NCI-H2227 (cell line): ENCODE data around the gene TMEM198.

Source experiments
- DNase-seq: peaks from one replicate; lab custom pipeline; 2025; ENCODE audit not compliant: unreplicated experiment; lab: John Stamatoyannopoulos, UW

TMEM198 gene

DNA sequence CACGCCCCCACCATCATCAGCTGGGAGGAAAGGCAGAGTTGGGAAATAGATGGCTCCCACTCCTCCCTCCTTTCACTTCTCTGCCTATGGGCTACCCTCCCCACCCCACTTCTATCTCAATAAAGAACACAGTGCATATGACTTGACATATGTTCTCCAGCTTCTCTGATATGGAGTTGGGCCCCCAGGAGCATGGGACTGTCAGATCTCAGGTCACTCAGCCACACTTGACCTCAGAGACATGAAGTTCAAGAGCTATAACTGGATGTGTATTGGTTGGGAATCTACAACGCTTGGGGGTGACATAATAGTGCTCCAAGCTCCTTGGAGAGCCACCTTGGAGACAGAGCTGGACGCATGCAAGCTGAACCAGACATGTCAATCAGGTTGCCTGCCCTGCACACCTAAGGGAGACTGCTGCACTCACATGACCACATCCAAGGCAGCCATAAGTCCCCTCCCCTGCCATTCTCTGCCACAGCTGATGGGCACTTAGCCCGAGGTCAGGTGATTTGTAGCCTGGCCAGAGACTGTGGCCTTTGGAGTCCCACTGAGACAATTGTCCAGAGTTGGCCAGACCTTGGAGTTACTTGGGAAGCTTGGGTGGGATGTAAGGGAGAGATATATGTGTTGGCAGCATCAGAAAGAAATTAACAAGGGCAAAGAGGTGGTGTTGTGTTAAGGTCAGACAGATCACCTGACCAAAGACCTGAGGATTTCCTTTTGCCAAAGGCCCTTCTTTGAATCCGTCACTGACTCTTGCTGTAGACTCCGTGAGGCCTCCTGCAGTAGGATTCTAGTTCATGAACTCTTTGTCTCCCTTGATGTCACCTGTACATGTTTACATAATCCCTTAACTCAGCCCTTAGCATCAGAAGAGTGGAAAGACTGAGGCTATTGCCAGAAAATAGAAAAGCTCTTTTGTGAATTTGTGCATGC, 32.0 kb downstream of the TMEM198 start:
- no peak for DNase-seq

DNA sequence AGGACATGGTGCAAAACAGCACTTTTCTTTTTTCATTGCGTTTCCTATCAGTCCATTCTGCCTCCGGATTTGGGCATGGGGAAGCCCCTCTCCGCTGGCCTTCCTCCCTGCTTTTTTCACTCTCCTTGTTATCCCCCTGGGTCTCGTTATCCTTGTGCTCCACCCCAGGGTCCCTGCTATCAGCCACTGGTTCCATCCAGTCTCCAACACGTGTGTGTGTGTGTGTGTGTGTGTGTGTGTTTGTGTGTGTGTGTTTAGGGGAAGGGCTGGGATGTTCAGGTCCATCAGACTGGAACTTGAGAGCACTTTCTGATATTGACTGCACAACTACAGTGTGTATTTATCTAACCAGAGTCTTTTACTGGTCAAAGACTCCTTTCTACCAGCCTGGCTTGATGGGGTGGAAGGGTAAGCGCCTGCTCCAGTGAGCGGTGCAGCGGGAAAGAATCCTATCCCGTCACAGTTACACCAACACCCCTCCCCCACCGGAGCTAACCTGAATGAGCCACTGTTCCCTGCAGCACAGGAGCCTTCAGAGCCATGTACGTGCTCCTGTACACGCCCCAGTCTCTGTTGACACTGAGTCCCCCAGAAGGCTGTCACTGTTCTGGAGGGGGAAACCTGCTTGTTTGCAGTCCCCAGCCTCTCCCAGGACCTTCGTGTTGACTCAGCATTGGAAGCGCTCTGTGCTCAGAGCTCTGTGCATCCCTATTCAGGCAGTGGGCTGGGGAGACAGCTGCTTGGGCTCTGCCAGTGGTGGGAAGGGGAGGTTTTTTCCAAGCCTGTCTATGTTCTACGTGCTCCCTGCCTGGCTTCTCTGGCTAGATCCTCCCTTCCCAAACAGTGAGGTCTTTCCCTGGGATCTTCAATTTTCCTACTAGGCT, 32.9 kb downstream of the TMEM198 start:
- peak; percentile 84 for DNase-seq

- DNase-seq: no peak
These were observed 35.2 kb downstream of the TMEM198 start for GRCh38 chr2:219578811-219579613.

DNA sequence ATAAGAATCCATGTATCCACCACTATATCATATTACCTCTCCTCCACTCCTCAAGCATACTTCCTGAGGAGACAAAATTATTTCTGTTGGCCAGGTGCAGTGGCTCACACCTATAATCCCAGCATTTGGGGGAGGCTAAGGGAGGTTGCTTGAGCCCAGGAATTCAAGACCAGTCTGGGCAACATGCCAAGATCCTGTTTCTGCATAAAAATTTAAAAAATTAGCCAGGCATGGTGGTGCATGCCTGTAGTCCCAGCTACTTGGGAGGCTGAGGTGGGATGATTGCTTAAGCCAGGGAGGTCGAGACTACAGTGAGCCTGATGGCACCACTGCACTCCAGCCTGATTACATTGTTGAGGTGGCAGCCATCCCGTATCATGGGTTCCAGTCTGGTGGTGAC, 37.5 kb downstream of the TMEM198 start:
- no peak for DNase-seq

DNA sequence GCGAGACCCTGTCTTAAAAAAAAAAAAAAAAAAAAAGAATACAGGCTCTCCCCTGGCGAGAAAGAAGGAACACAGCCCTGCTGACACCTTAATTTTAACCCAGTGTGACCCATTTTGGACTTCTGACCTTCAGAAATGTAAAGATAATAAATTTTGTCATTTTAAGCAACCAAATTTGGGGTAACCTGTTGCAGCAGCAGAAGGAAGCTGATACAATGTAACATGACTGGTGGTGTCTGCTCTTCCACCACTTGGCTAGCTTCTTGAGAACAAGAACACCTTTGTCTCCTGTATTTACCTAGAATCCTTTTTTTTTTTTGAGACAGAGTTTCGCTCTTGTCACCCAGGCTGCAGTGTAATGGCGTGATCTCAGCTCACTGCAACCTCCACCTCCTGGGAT, 47.3 kb downstream of the TMEM198 start:
- DNase-seq: no peak

DNA sequence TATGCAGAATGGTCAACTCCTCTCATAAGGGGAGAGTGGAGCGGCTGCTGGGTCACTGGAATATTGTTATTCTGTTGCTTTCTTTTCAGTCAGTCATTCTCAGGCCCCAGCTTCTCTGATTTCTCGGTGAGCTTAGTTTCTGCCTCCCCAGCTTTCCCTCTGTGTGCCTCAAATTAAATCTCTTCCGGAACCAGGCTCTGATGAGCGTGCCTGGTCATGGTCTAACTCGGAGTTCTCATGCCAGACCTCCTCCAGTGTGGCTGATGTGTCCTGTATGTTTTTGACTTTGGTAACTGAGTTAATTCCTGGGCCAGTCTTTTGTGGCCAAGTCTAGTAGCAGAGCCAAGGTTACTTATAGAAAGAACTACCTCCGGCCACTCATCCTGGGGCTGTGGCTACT, 48.9 kb downstream of the TMEM198 start:
- no peak for DNase-seq

DNA sequence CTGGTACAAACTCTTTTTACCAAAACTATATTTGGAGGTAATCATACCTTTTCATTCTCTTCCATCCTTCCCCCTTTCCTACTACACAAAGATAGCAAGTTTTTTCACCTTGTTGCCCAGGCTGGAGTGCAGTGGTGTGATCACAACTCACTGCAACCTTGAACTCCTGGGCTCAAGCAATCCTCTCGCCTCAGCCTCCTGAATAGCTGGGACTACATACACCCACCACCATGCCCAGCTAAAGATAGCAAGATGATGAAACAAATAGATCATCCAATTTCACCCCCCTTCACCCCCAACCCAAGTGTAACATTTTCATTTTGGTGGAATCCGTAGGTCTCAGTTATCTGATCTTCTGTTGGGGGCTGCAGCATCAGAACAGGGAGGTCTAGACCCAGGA, 49.3 kb downstream of the TMEM198 start:
- DNase-seq: no peak

DNA sequence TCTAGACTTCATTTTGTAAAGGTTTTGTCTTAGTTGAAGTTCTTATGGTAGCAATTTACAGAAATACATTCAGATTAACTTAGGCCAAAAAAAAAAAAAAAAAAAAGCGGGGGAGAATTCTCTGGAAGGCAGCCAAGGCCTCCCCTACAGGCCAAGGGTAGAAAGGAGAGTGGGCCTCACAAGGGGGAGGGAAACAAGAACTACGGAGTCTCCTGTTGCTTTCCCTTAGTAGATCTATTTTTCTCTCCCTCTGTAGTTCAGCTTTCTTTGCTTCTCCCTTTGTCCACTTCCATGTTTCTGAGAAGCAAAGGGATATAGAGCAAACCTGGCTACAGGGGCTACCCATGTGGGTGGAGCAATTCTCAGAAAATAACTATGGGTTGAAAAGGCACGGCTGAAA, 51.4 kb downstream of the TMEM198 start:
- peak; percentile 70 for DNase-seq

DNA sequence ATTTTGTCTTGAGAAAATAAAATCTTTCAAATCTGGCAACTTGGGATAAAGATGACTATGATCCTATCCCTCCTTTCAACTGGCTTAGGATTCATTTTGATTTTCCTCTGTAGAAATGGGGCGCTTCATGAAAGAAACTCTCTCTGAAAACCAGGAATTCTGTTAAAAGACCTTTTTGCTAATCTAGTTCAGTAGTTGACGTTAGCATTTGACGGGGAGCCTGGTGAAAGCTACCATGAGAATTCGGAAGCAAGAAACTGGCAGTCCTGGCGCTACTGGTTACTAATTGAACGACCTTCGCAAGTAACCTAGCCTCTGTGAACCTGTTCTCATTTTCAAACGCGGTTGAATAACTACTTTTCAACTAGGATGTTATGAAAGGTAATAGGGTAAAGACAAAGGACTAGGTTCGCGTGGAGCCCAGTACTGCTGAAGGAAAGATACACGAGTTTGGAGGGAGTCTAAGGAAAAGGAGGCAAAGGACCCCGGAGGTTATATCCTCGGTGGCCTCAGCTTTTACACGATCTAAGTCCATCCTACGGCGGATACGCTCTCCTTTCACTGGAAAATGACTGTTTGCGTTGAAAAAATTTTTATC, 53.2 kb downstream of the TMEM198 start:
- peak; percentile 54 for DNase-seq

DNA sequence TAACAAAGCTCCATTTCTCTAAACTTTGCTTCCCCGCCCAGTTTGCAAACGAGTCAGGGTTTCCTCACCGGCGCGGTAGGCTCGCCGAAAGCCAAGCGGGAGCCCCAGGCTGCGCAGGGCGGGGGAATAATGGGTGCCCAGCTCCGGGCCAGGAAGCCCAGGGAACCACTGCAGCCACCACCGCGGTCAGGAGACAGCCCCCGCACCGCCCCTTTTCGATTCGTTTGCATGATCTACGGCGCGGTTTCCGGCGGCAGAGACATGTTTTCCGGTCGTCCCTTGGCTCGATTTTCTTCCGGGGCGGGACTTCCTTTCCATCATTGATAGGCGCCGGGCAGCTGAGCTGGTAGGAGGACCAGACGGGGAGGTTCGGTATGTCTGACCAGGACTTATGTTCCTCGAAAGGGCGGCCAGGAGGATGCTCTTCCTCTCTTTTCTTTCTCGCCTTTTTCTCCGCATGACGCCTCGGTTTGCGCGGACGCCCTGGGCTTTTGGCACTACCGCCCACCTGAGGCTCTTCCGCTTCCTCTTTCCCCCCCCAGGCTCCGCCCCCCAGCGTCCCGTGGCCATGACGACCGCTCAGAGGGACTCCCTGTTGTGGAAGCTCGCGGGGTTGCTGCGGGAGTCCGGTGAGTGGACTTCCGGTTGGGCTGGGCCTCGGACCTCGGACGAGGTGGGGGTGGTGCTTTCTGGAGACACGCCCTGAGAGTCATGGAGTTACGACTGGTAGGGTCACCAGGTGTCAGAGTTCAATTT, 53.9 kb downstream of the TMEM198 start, which contains the start of gene STK11IP:
Gene STK11IP, plus strand, starts transcription at position 306 of the 756 bp plus-strand sequence. Its CDS starts 263 bp downstream, at position 569.
- peak; percentile 98 for DNase-seq

GRCh38 chr2:219598308-219599078, 54.7 kb downstream of the TMEM198 start:
- no peak for DNase-seq
